Body of pancreas (tissue), 4 donors: Measurements from ENCODE around the gene VPS33A. TPM values are rescaled to one million over a fixed set of nuclear protein-coding genes. Genes with fewer than 3 reads are reported as not detected.

Experiments used
- ATAC-seq: fragments of 150-250 bp; one replicate; pipeline ENCODE4 v1.9.1; 2016
- DNase-seq, 4 donors: peaks; one replicate each; pipeline ENCODE4 v3.0.0-alpha.2; 2019
- H3K27ac ChIP-seq, 4 donors: fragments of 200-600 bp; sonication (generic); 1 replicate in 3 of 4; 2 replicates in 1 of 4; pipeline versions ENCODE4 v1.5.1 to v1.6.1; 2016 to 2019; ENCODE audit warnings: mild to moderate bottlenecking in 1 of 4, mixed read lengths in 1 of 4, moderate library complexity in 1 of 4
- H3K27me3 ChIP-seq, 2 donors: fragments of 200-600 bp; sonication (generic); one replicate each; pipeline ENCODE4 v1.6.0; 2016; ENCODE audit warnings: mild to moderate bottlenecking in 1 of 2
- H3K36me3 ChIP-seq, 2 donors: fragments of 200-600 bp; sonication (generic); replicated peaks in 1 of 2; 2 replicates each; pipeline ENCODE4 v1.5.1; 2016; ENCODE audit warnings: low read depth in 2 of 2; ENCODE audit not compliant: insufficient read depth in 1 of 2
- H3K4me1 ChIP-seq: fragments of 200-600 bp; sonication (generic); one replicate; pipeline ENCODE4 v1.6.0; 2016
- H3K4me3 ChIP-seq, 2 donors: fragments of 200-600 bp; sonication (generic); 1 replicate in 1 of 2; 2 replicates in 1 of 2; pipeline ENCODE4 v1.5.1; 2016 to 2019
- H3K9me3 ChIP-seq, 3 donors: fragments of 200-600 bp; sonication (generic); 1 replicate in 2 of 3; 2 replicates in 1 of 3; pipeline ENCODE4 v1.5.1; 2016
- CTCF ChIP-seq, 7 experiments: fragments of 450-650 bp in 4 of 7; fragments of 200-600 bp in 3 of 7; sonication (generic) in 3 of 7; IDR thresholded peaks; one replicate each; pipeline ENCODE4 v1.5.1; 2016 to 2019; ENCODE audit warnings: antibody characterized with exemption in 7 of 7
- POLR2A ChIP-seq, 3 donors: fragments of 450-650 bp; IDR thresholded peaks; one replicate each; pipeline ENCODE4 v1.6.1; 2016; ENCODE audit warnings: antibody characterized with exemption in 3 of 3, mild to moderate bottlenecking in 2 of 3
- WGBS, 2 donors: methylation state at CpG; one replicate each; pipeline ENCODE4 v1.1.5; 2017; 5-methylcytosine and 5-hydroxymethylcytosine counted together
- intact Hi-C: fragments of 100-400 bp; cut with DNase I; formaldehyde crosslinking; loops from one replicate; pipeline ENCODE4 v1.15.1; 2023
- total RNA-seq, 2 donors: library from RNA; depleted of rRNA; stranded (reverse); fragments of >200 nt; gene quantifications; one replicate each; pipeline ENCODE4 v1.1.0, GENCODE V29; 2016

Gene VPS33A
- total RNA-seq, 2 donors from 2014 or later = 7.3 to 9.9 TPM

GRCh38 chr12:122245553-122245952, 20.7 kb downstream of the VPS33A start:
- no peak overlapping the region for H3K27ac ChIP-seq
- peaks cover 0 to 15% of the 10 kb centered on the region in 2 donors for H3K36me3 ChIP-seq
- WGBS, 2 donors = 100% methylated on average over 1 of the region's 1 CpG
- peaks cover 0 to 3% (median 0%) of the 10 kb centered on the region in 3 donors for H3K9me3 ChIP-seq
- intact Hi-C loops = no loop called here
- ATAC-seq (no peak), DNase-seq (no peak)
- no peaks in the 10 kb centered on the region for H3K27me3 ChIP-seq
- TF ChIP-seq CTCF (IDR thresholded peaks at IDR 0.05) (no peak), POLR2A (IDR thresholded peaks at IDR 0.05) (no peak)
- H3K4me1 ChIP-seq = no peaks in the 10 kb centered on the region
- H3K4me3 ChIP-seq = no peak overlapping the region

GRCh38 chr12:122244565-122245371, 21.5 kb downstream of the VPS33A start:
- 74 to 82% methylated on average over 10 to 11 of the region's 11 CpGs for WGBS, 2 donors
- Histone ChIP-seq H3K27me3 (no peaks in the 10 kb centered on the region), H3K4me3 (no peak overlapping the region), H3K9me3 (peaks cover 0 to 3% (median 0%) of the 10 kb centered on the region in 3 donors), H3K4me1 (no peaks in the 10 kb centered on the region), H3K27ac (no peak overlapping the region), H3K36me3 (peaks cover 0 to 12% of the 10 kb centered on the region in 2 donors)
- ATAC-seq (no peak), DNase-seq (no peak)
- TF ChIP-seq CTCF (IDR thresholded peaks at IDR 0.05) (no peak), POLR2A (IDR thresholded peaks at IDR 0.05) (no peak)
- intact Hi-C loops = no loop called here

- Histone ChIP-seq H3K9me3 (peaks cover 0 to 3% (median 0%) of the 10 kb centered on the region in 3 donors), H3K4me1 (no peaks in the 10 kb centered on the region), H3K4me3 (no peak overlapping the region), H3K27me3 (no peaks in the 10 kb centered on the region), H3K36me3 (peaks cover 0 to 12% of the 10 kb centered on the region in 2 donors), H3K27ac (no peak overlapping the region)
- 65 to 73% methylated on average over 6 of the region's 6 CpGs for WGBS, 2 donors
- TF ChIP-seq CTCF (IDR thresholded peaks at IDR 0.05) = no peak
- TF ChIP-seq POLR2A (IDR thresholded peaks at IDR 0.05) = no peak
- ATAC-seq (no peak), DNase-seq (no peak)
- intact Hi-C loops = no loop called here
Measured at GRCh38 chr12:122243965-122244364, 22.3 kb downstream of the VPS33A start.

GRCh38 chr12:122238861-122239260, 27.4 kb downstream of the VPS33A start:
- peaks cover 0 to 3% (median 0%) of the 10 kb centered on the region in 3 donors for H3K9me3 ChIP-seq
- ATAC-seq (no peak), DNase-seq (no peak)
- no peak overlapping the region for H3K27ac ChIP-seq
- no peak overlapping the region for H3K4me3 ChIP-seq
- H3K4me1 ChIP-seq = no peaks in the 10 kb centered on the region
- peaks cover 0 to 11% of the 10 kb centered on the region in 2 donors for H3K36me3 ChIP-seq
- H3K27me3 ChIP-seq = no peaks in the 10 kb centered on the region
- intact Hi-C loops = no loop called here
- TF ChIP-seq POLR2A (IDR thresholded peaks at IDR 0.05) (no peak), CTCF (IDR thresholded peaks at IDR 0.05) (no peak)
- WGBS, 2 donors = 92 to 95% methylated on average over 5 of the region's 5 CpGs

- peaks cover 0 to 17% of the 10 kb centered on the region in 2 donors for H3K36me3 ChIP-seq
- H3K4me3 ChIP-seq = no peak overlapping the region
- no peak overlapping the region for H3K27ac ChIP-seq
- no peaks in the 10 kb centered on the region for H3K4me1 ChIP-seq
- H3K9me3 ChIP-seq = no peaks in the 10 kb centered on the region
- TF ChIP-seq CTCF (IDR thresholded peaks at IDR 0.05) = no peak
- TF ChIP-seq POLR2A (IDR thresholded peaks at IDR 0.05) = no peak
- intact Hi-C loops = no loop called here
- 79 to 89% methylated on average over 7 of the region's 7 CpGs for WGBS, 2 donors
- DNase-seq (no peak), ATAC-seq (no peak)
- H3K27me3 ChIP-seq = no peaks in the 10 kb centered on the region
Measured at GRCh38 chr12:122235741-122236140, 30.6 kb downstream of the VPS33A start.
